HepG2 (cell line): Measurements from ENCODE around the gene ISCU. TPM values are rescaled to one million over a fixed set of nuclear protein-coding genes. Genes with fewer than 3 reads are reported as not detected.

Source experiments
- BATF2 ChIP-seq: sonication (generic); formaldehyde crosslinking; IDR thresholded peaks from 2 replicates; pipeline ENCODE4 v1.8.0; 2022; ENCODE audit warnings: mild to moderate bottlenecking, missing genetic modification reagents, moderate library complexity
- BRF2 ChIP-seq: sonication (generic); formaldehyde crosslinking; IDR thresholded peaks from 2 replicates; pipeline ENCODE4 v1.8.1; 2022; ENCODE audit warnings: mild to moderate bottlenecking, missing genetic modification reagents
- CEBPZ ChIP-seq: IDR thresholded peaks from 2 replicates; pipeline ENCODE4 v1.6.1; 2012; ENCODE audit warnings: low read length, improper control_type of control experiment
- GATAD1 ChIP-seq: IDR thresholded peaks from 2 replicates; pipeline ENCODE4 v1.6.1; 2016; ENCODE audit warnings: missing genetic modification reagents, missing compliant biosample characterization
- HMG20B ChIP-seq: conservative IDR thresholded peaks from 2 replicates; pipeline ENCODE4 v1.6.1; 2016; ENCODE audit warnings: missing genetic modification reagents, missing compliant biosample characterization
- IKZF1 ChIP-seq: fragments of 450-650 bp; IDR thresholded peaks from 2 replicates; pipeline ENCODE4 v1.7.1; 2016
- IRF2 ChIP-seq: IDR thresholded peaks from 2 replicates; pipeline ENCODE4 v1.6.1; 2018; ENCODE audit warnings: missing genetic modification reagents, missing compliant biosample characterization
- IRX3 ChIP-seq: sonication (generic); formaldehyde crosslinking; IDR thresholded peaks from 2 replicates; pipeline ENCODE4 v1.8.1; 2023; ENCODE audit warnings: mild to moderate bottlenecking, low read depth, missing genetic modification reagents, borderline replicate concordance
- ONECUT2 ChIP-seq: sonication (generic); formaldehyde crosslinking; IDR thresholded peaks from 2 replicates; pipeline ENCODE4 v1.4.0; 2020; ENCODE audit warnings: missing genetic modification reagents
- PITX1 ChIP-seq: sonication (generic); formaldehyde crosslinking; IDR thresholded peaks from 2 replicates; pipeline ENCODE4 v1.5.1; 2020; ENCODE audit warnings: mild to moderate bottlenecking, missing genetic modification reagents
- ZNF329 ChIP-seq: sonication (generic); formaldehyde crosslinking; IDR thresholded peaks from 2 replicates; pipeline ENCODE4 v1.9.0; 2021; ENCODE audit warnings: low read depth, mild to moderate bottlenecking, missing genetic modification reagents
- ZNF33A ChIP-seq: sonication (generic); formaldehyde crosslinking; IDR thresholded peaks from 2 replicates; pipeline ENCODE4 v1.5.1; 2020; ENCODE audit warnings: missing genetic modification reagents, mild to moderate bottlenecking, moderate library complexity, borderline replicate concordance
- ZNF407 ChIP-seq: sonication (generic); formaldehyde crosslinking; IDR thresholded peaks from one replicate; pipeline ENCODE4 v1.5.1; 2020; ENCODE audit warnings: mild to moderate bottlenecking, missing genetic modification reagents; ENCODE audit errors: not compliant biosample characterization
- ZNF567 ChIP-seq: sonication (generic); formaldehyde crosslinking; IDR thresholded peaks from 2 replicates; pipeline ENCODE4 v1.8.1; 2023; ENCODE audit warnings: mild to moderate bottlenecking, missing genetic modification reagents, borderline replicate concordance
- ZNF614 ChIP-seq: IDR thresholded peaks from 2 replicates; pipeline ENCODE4 v1.6.1; 2018; ENCODE audit warnings: missing biosample characterization, missing genetic modification reagents, inconsistent platforms, borderline replicate concordance
- polyA plus RNA-seq, 8 experiments: library from polyadenylated mRNA; depleted of rRNA in 3 of 8; stranded (reverse) in 7 of 8; unstranded in 1 of 8; fragments of >200 nt; fragmentation: Illumina TruSeq in 4 of 8; extraction: Trizol in 4 of 8; gene quantifications; 2 replicates each; pipeline versions ENCODE4 v1.2.1 to v1.2.3, GENCODE V29; 2011 to 2016; ENCODE audit warnings: low read depth in 4 of 8, missing spikeins in 1 of 8, mixed read lengths in 1 of 8; ENCODE audit not compliant: insufficient read depth in 1 of 8
- total RNA-seq, 5 experiments: library from RNA; depleted of rRNA; stranded (reverse); fragments of >200 nt; fragmentation: Illumina TruSeq; extraction: Trizol; gene quantifications; 2 replicates each; pipeline ENCODE4 v1.2.3, GENCODE V29; 2016; ENCODE audit warnings: low read depth in 1 of 5

ISCU gene
- total and polyA plus RNA-seq, 2 of the 13 experiments (the other 11 are each of a cell fraction or from before 2014, with no cell fraction given), result 94.4 to 107 TPM

GRCh38 chr12:108562348-108563135 lies at the start of gene ISCU (continued):
- TF ChIP-seq IRF2 (CRISPR knock-in tag), result no peak; the same call in 1 of the 2 replicates
- no peak for TF ChIP-seq HMG20B (CRISPR knock-in tag)
- TF ChIP-seq ZNF567 (CRISPR knock-in tag), result no peak; the same call in 1 of the 2 replicates
- TF ChIP-seq IRX3 (CRISPR knock-in tag), result no peak
- TF ChIP-seq BRF2 (CRISPR knock-in tag), result peak; percentile 91; the same call in 1 of the 2 replicates
- TF ChIP-seq ZNF614 (CRISPR knock-in tag), result no peak; the same call in 1 of the 2 replicates
- no peak for TF ChIP-seq BATF2
- peak; percentile 84; the same call in 1 of the 2 replicates for TF ChIP-seq ZNF329 (CRISPR knock-in tag)
- no peak for TF ChIP-seq IKZF1
- peak; percentile 65 for TF ChIP-seq ZNF407 (CRISPR knock-in tag)
- TF ChIP-seq PITX1, result no peak
- no peak for TF ChIP-seq ONECUT2 (CRISPR knock-in tag)
- no peak for TF ChIP-seq ZNF33A (CRISPR knock-in tag)
- TF ChIP-seq GATAD1 (CRISPR knock-in tag), result peak; percentile 93
- no peak for TF ChIP-seq CEBPZ
